Neural cell (in vitro differentiated cells): Measurements from ENCODE around the gene ERI2. TPM values are rescaled to one million over a fixed set of nuclear protein-coding genes. Genes with fewer than 3 reads are reported as not detected.

ENCODE experiments used
- H2AFZ ChIP-seq: fragments of 200-600, 300-800 bp; sonication (generic), shearing (Covaris generic); 2 replicates; pipeline ENCODE4 v1.6.0; 2014; ENCODE audit warnings: low read depth, mild to moderate bottlenecking, antibody characterized with exemption, low read length, moderate library complexity
- H3F3A ChIP-seq: fragments of 200-600 bp; shearing (Covaris generic); 2 replicates; pipeline ENCODE4 v1.6.1; 2016; ENCODE audit warnings: mild to moderate bottlenecking, moderate library complexity, mixed read lengths, antibody characterized with exemption, low read length; ENCODE audit not compliant: insufficient read depth, poor library complexity, severe bottlenecking
- H3K27ac ChIP-seq: fragments of 200-600, 300-800 bp; sonication (generic), shearing (Covaris generic); 2 replicates; pipeline ENCODE4 v1.5.1; 2014; ENCODE audit warnings: mild to moderate bottlenecking, low read length, moderate library complexity
- H3K27me3 ChIP-seq: fragments of 300-800, 200-600 bp; sonication (generic), shearing (Covaris generic); 2 replicates; pipeline ENCODE4 v1.6.0; 2014; ENCODE audit warnings: mild to moderate bottlenecking, low read depth, low read length, moderate library complexity; ENCODE audit not compliant: insufficient read depth
- H3K36me3 ChIP-seq: fragments of 300-800, 200-600 bp; sonication (generic), shearing (Covaris generic); 2 replicates; pipeline ENCODE4 v1.5.1; 2014; ENCODE audit warnings: mild to moderate bottlenecking, antibody characterized with exemption, low read length, moderate library complexity; ENCODE audit not compliant: insufficient read depth
- H3K4me2 ChIP-seq: fragments of 300-800, 200-600 bp; sonication (generic), shearing (Covaris generic); 2 replicates; pipeline ENCODE4 v1.6.0; 2014; ENCODE audit warnings: mild to moderate bottlenecking, low read length
- H3K4me3 ChIP-seq: fragments of 300-800, 200-600 bp; sonication (generic), shearing (Covaris generic); 2 replicates; pipeline ENCODE4 v1.5.1; 2014; ENCODE audit warnings: mild to moderate bottlenecking, low read length, moderate library complexity
- H3K79me2 ChIP-seq: fragments of 200-600 bp; shearing (Covaris generic); replicated peaks from 2 replicates; pipeline ENCODE4 v1.6.0; 2014; ENCODE audit warnings: mild to moderate bottlenecking, low read length, moderate library complexity; ENCODE audit not compliant: insufficient read depth
- H3K9ac ChIP-seq: fragments of 300-800, 200-600 bp; sonication (generic), shearing (Covaris generic); 2 replicates; pipeline ENCODE4 v1.6.1; 2016; ENCODE audit warnings: mild to moderate bottlenecking, low read length, mixed read lengths
- H3K9me2 ChIP-seq: fragments of 200-600 bp; shearing (Covaris generic); 2 replicates; pipeline ENCODE4 v1.6.1; 2016; ENCODE audit warnings: mild to moderate bottlenecking, low read length, mixed read lengths; ENCODE audit not compliant: insufficient read depth
- H3K9me3 ChIP-seq: fragments of 200-600, 300-800 bp; sonication (generic), shearing (Covaris generic); 2 replicates; pipeline ENCODE4 v1.6.1; 2016; ENCODE audit warnings: mild to moderate bottlenecking, mixed run types, low read length, moderate library complexity, mixed read lengths
- H4K20me1 ChIP-seq: fragments of 200-600 bp; shearing (Covaris generic); 2 replicates; pipeline ENCODE4 v1.6.1; 2016; ENCODE audit warnings: mild to moderate bottlenecking, mixed run types; ENCODE audit not compliant: insufficient read depth
- EP300 ChIP-seq: fragments of 450-650 bp; conservative IDR thresholded peaks from 2 replicates; pipeline ENCODE4 v1.6.1; 2014; ENCODE audit warnings: antibody characterized with exemption, mild to moderate bottlenecking, moderate library complexity; ENCODE audit not compliant: poor library complexity, severe bottlenecking
- EZH2 ChIP-seq: fragments of 200-600, 300-800 bp; shearing (Covaris generic), sonication (generic); IDR thresholded peaks from 2 replicates; pipeline ENCODE4 v1.6.1; 2014; ENCODE audit warnings: antibody characterized with exemption, low read length, borderline replicate concordance, mild to moderate bottlenecking; ENCODE audit not compliant: insufficient read depth, poor library complexity, severe bottlenecking
- MXI1 ChIP-seq: fragments of 450-650 bp; conservative IDR thresholded peaks from 2 replicates; pipeline ENCODE4 v1.6.1; 2014; ENCODE audit warnings: antibody characterized with exemption, mild to moderate bottlenecking; ENCODE audit not compliant: poor library complexity, severe bottlenecking
- POLR2AphosphoS5 ChIP-seq: IDR thresholded peaks from 2 replicates; pipeline ENCODE4 v1.6.1; 2012
- RAD21 ChIP-seq: fragments of 450-650 bp; conservative IDR thresholded peaks from 2 replicates; pipeline ENCODE4 v1.6.1; 2014; ENCODE audit warnings: antibody characterized with exemption, mild to moderate bottlenecking, moderate library complexity
- SMC3 ChIP-seq: fragments of 450-650 bp; conservative IDR thresholded peaks from 2 replicates; pipeline ENCODE4 v1.6.1; 2014; ENCODE audit warnings: antibody characterized with exemption, mild to moderate bottlenecking, moderate library complexity; ENCODE audit not compliant: poor library complexity
- TAF1 ChIP-seq: IDR thresholded peaks from 2 replicates; pipeline ENCODE4 v1.6.1; 2012; ENCODE audit warnings: low read depth
- polyA plus RNA-seq: library from polyadenylated mRNA; depleted of rRNA; stranded (reverse); fragments of >200 nt; gene quantifications from 2 replicates; pipeline ENCODE4 v1.2.3, GENCODE V29; 2014
- TF ChIP-seq, protein P1 (sequence below): IDR thresholded peaks from 2 replicates; pipeline ENCODE4 v1.6.1; 2012; ENCODE audit warnings: borderline replicate concordance
- TF ChIP-seq, protein P2 (sequence below): fragments of 450-650 bp; IDR thresholded peaks from 2 replicates; pipeline ENCODE4 v1.5.1; 2014; ENCODE audit warnings: antibody characterized with exemption, mild to moderate bottlenecking, moderate library complexity; ENCODE audit not compliant: poor library complexity, severe bottlenecking

ERI2 gene
- polyA plus RNA-seq, 1 donor from 2014 or later = 46.9 TPM

DNA sequence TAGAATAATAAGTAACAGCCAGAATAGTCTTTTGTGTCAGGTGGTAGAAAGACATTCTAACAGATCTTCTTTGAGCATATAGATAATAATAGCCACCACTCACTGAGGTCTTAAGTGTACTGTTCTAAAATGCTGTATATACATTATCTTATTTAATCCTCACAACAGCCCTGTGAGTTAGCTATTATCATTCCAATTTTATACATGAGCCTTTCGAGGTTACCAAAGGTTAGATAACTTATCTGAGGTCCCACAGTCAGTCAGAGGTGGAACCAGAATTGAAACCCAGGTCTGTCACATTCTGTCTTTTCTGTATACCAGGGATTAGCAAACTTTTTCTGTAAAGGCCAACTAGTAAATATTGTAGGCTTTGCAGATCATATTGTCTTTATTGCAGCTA lies 23.3 kb upstream of the ERI2 start:
- Histone ChIP-seq H2AFZ (no peak overlapping the region), H3K27me3 (no peaks in the 10 kb centered on the region), H3K9ac (no peak overlapping the region), H3K27ac (no peak overlapping the region), H3K9me2 (no peaks in the 10 kb centered on the region), H3K4me3 (no peak overlapping the region), H3K79me2 (no peaks in the 10 kb centered on the region), H3K9me3 (no peaks in the 10 kb centered on the region), H4K20me1 (no peaks in the 10 kb centered on the region), H3F3A (no peaks in the 10 kb centered on the region), H3K4me2 (no peak overlapping the region), H3K36me3 (no peaks in the 10 kb centered on the region)
- TF ChIP-seq, protein P1, sequence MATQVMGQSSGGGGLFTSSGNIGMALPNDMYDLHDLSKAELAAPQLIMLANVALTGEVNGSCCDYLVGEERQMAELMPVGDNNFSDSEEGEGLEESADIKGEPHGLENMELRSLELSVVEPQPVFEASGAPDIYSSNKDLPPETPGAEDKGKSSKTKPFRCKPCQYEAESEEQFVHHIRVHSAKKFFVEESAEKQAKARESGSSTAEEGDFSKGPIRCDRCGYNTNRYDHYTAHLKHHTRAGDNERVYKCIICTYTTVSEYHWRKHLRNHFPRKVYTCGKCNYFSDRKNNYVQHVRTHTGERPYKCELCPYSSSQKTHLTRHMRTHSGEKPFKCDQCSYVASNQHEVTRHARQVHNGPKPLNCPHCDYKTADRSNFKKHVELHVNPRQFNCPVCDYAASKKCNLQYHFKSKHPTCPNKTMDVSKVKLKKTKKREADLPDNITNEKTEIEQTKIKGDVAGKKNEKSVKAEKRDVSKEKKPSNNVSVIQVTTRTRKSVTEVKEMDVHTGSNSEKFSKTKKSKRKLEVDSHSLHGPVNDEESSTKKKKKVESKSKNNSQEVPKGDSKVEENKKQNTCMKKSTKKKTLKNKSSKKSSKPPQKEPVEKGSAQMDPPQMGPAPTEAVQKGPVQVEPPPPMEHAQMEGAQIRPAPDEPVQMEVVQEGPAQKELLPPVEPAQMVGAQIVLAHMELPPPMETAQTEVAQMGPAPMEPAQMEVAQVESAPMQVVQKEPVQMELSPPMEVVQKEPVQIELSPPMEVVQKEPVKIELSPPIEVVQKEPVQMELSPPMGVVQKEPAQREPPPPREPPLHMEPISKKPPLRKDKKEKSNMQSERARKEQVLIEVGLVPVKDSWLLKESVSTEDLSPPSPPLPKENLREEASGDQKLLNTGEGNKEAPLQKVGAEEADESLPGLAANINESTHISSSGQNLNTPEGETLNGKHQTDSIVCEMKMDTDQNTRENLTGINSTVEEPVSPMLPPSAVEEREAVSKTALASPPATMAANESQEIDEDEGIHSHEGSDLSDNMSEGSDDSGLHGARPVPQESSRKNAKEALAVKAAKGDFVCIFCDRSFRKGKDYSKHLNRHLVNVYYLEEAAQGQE = no peak
- TF ChIP-seq MXI1 = no peak
- TF ChIP-seq, protein P2, sequence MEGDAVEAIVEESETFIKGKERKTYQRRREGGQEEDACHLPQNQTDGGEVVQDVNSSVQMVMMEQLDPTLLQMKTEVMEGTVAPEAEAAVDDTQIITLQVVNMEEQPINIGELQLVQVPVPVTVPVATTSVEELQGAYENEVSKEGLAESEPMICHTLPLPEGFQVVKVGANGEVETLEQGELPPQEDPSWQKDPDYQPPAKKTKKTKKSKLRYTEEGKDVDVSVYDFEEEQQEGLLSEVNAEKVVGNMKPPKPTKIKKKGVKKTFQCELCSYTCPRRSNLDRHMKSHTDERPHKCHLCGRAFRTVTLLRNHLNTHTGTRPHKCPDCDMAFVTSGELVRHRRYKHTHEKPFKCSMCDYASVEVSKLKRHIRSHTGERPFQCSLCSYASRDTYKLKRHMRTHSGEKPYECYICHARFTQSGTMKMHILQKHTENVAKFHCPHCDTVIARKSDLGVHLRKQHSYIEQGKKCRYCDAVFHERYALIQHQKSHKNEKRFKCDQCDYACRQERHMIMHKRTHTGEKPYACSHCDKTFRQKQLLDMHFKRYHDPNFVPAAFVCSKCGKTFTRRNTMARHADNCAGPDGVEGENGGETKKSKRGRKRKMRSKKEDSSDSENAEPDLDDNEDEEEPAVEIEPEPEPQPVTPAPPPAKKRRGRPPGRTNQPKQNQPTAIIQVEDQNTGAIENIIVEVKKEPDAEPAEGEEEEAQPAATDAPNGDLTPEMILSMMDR = no peak
- no peak for TF ChIP-seq EZH2
- no peak for TF ChIP-seq RAD21
- TF ChIP-seq POLR2AphosphoS5 = no peak
- no peak for TF ChIP-seq TAF1
- no peak for TF ChIP-seq SMC3

DNA sequence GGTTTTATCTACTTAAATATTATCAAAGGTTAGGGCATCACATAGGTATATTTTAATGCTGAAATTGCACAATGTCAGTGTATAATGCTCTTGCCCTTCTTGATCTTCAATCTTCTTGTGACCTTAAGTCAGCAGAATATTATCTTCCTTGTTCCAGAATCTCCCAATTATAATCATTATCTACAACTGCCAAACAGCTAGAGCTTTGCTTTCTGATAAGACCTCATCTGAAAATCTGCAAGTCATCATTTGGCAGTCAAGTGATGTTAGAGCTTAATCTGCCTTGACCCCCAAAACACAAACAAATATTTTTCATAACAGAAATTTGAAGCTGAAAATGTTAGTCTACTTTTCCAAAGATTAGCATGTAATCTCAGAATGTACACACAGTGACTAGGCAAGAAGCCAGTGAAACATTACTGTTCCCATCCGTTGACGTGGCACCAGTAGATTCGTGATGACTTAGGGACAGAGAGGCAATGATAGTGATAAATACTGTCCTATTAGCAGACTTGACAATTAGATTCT lies 19.8 kb upstream of the ERI2 start:
- H3K79me2 ChIP-seq = no peaks in the 10 kb centered on the region
- H3K27me3 ChIP-seq = no peaks in the 10 kb centered on the region
- no peaks in the 10 kb centered on the region for H3K9me3 ChIP-seq
- H4K20me1 ChIP-seq = no peaks in the 10 kb centered on the region
- H3K27ac ChIP-seq = no peak overlapping the region
- no peak overlapping the region for H2AFZ ChIP-seq
- H3K4me2 ChIP-seq = no peak overlapping the region
- no peaks in the 10 kb centered on the region for H3F3A ChIP-seq
- no peaks in the 10 kb centered on the region for H3K36me3 ChIP-seq
- no peak for TF ChIP-seq RAD21
- TF ChIP-seq, protein P1 = no peak
- TF ChIP-seq POLR2AphosphoS5 = no peak
- no peak for TF ChIP-seq EP300
- no peak for TF ChIP-seq TAF1
- no peak for TF ChIP-seq EZH2
- TF ChIP-seq SMC3 = no peak
- TF ChIP-seq MXI1 = no peak
- TF ChIP-seq, protein P2 = no peak
- H3K4me3 ChIP-seq = no peak overlapping the region
- H3K9me2 ChIP-seq = no peaks in the 10 kb centered on the region
- no peak overlapping the region for H3K9ac ChIP-seq
